ENCODE measurements around the gene C19orf12. TPM values are rescaled to one million over a fixed set of nuclear protein-coding genes. Genes with fewer than 3 reads are reported as not detected.

C19orf12 gene
- total RNA-seq, 1 experiment from 2014 or later = 10.0 TPM

DNA sequence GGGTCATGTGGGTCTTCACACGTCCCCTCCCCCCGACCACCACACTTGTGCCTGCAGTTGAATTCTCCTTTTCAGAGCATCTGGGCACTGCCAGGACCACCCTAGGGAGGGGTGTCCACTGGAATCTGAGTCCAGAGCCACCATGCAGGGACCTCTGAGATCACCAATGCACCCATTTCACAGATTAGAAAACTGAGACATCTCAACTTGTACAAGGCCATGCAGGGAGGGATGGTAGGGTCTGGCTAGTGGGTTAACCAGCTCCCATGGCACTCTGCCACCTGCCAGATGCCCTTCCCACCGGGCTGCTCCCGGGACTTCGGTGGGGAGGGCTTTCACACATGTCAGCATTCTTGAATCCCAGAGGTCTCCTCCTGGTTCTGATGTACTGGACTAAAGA is 44.3 kb upstream of the C19orf12 start (continued):
- TF ChIP-seq, protein P1, sequence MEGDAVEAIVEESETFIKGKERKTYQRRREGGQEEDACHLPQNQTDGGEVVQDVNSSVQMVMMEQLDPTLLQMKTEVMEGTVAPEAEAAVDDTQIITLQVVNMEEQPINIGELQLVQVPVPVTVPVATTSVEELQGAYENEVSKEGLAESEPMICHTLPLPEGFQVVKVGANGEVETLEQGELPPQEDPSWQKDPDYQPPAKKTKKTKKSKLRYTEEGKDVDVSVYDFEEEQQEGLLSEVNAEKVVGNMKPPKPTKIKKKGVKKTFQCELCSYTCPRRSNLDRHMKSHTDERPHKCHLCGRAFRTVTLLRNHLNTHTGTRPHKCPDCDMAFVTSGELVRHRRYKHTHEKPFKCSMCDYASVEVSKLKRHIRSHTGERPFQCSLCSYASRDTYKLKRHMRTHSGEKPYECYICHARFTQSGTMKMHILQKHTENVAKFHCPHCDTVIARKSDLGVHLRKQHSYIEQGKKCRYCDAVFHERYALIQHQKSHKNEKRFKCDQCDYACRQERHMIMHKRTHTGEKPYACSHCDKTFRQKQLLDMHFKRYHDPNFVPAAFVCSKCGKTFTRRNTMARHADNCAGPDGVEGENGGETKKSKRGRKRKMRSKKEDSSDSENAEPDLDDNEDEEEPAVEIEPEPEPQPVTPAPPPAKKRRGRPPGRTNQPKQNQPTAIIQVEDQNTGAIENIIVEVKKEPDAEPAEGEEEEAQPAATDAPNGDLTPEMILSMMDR (IDR thresholded peaks at IDR 0.05 in 2 of 3, conservative IDR thresholded peaks at IDR 0.05 in 1 of 3; ENCODE audit: borderline replicate concordance in 1 of 3, insufficient read depth in 1 of 3, low read depth in 2 of 3, low read length in 2 of 3) = no peak
- TF ChIP-seq SP1 (IDR thresholded peaks at IDR 0.05; ENCODE audit: low read depth) (no peak), CBX3 (IDR thresholded peaks at IDR 0.05; ENCODE audit: low read depth) (no peak), SRF (IDR thresholded peaks at IDR 0.05; ENCODE audit: low read depth) (no peak), EGR1 (IDR thresholded peaks at IDR 0.05; ENCODE audit: low read depth) (no peak), ELF1 (IDR thresholded peaks at IDR 0.05; ENCODE audit: borderline replicate concordance, low read depth) (no peak)

DNA sequence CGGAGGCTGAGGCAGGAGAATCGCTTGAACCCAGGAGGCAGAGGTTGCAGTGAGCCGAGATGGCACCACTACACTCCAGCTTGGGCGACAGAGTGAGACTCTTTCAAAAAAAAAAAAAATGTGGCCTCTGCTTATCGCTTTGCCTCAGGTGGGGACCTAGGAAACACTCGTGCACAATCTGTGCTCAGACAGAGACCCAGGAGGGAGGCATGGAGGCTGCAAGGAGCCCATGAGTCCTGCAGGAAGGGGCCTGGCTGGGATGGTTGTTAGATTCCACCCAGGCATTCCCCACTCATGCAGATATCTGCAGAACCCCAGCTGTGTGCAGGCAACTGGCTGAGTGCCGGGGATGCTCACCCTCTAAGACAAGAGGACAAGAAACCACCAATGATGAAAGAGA is 43.8 kb upstream of the C19orf12 start:
- no peak overlapping the region for H3K27ac ChIP-seq (ENCODE audit: low read depth, low read length)
- DNase-seq (ENCODE audit: low read depth, low spot score) (no peak), ATAC-seq (no peak)
- no peaks in the 10 kb centered on the region for H3K9me3 ChIP-seq (ENCODE audit: control insufficient read depth in 1 of 2, insufficient read depth in 1 of 2, low read depth in 1 of 2, low read length in 2 of 2)
- CTCF ChIA-PET = interaction anchor here (0.7 to 1.3 kb wide), 2 partner anchors 13 to 114 kb away, joined by 3 to 11 read pairs; no protein-coding TSS in a partner anchor
- no peaks in the 10 kb centered on the region for H3K27me3 ChIP-seq (ENCODE audit: insufficient read depth, low read length)
- H3K9me2 ChIP-seq (ENCODE audit: insufficient read depth) = no peaks in the 10 kb centered on the region
- no peaks in the 10 kb centered on the region for H3K79me2 ChIP-seq (ENCODE audit: insufficient read depth, low read length)
- RAD21 ChIA-PET (ENCODE audit: low non-redundant PET in 1 of 2, low total read pairs in 2 of 2, uncharacterized antibody in 2 of 2, unreplicated experiment in 2 of 2) = no interaction called here
- peaks cover 0 to 10% of the 10 kb centered on the region in 2 experiments; a peak in 2 of 4 replicates for H3K4me1 ChIP-seq (ENCODE audit: control insufficient read depth in 1 of 2, insufficient read depth in 2 of 2, low read length in 2 of 2)
- no peaks in the 10 kb centered on the region for H3K36me3 ChIP-seq (ENCODE audit: control insufficient read depth in 1 of 2, insufficient read depth in 2 of 2, low read length in 2 of 2)
- H3K9ac ChIP-seq (ENCODE audit: low read length) = no peak overlapping the region
- H4K20me1 ChIP-seq (ENCODE audit: insufficient read depth) = no peaks in the 10 kb centered on the region
- BruUV-seq (replicated peaks) = no TSS peak
- intact Hi-C loops (cut with micrococcal nuclease) = no loop called here
- H3K4me2 ChIP-seq (ENCODE audit: low read length) = no peak overlapping the region
- H3K4me3 ChIP-seq (replicated peaks in 1 of 2; ENCODE audit: low read depth in 1 of 2, low read length in 2 of 2) = no peak overlapping the region
- TF ChIP-seq SRF (IDR thresholded peaks at IDR 0.05; ENCODE audit: low read depth) = no peak
- TF ChIP-seq POLR2AphosphoS5 (IDR thresholded peaks at IDR 0.05; ENCODE audit: low read depth, low read length) = no peak
- no peak for TF ChIP-seq CEBPB (IDR thresholded peaks at IDR 0.05; ENCODE audit: low read depth)
- TF ChIP-seq, protein P2, sequence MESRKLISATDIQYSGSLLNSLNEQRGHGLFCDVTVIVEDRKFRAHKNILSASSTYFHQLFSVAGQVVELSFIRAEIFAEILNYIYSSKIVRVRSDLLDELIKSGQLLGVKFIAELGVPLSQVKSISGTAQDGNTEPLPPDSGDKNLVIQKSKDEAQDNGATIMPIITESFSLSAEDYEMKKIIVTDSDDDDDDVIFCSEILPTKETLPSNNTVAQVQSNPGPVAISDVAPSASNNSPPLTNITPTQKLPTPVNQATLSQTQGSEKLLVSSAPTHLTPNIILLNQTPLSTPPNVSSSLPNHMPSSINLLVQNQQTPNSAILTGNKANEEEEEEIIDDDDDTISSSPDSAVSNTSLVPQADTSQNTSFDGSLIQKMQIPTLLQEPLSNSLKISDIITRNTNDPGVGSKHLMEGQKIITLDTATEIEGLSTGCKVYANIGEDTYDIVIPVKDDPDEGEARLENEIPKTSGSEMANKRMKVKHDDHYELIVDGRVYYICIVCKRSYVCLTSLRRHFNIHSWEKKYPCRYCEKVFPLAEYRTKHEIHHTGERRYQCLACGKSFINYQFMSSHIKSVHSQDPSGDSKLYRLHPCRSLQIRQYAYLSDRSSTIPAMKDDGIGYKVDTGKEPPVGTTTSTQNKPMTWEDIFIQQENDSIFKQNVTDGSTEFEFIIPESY (IDR thresholded peaks at IDR 0.05; ENCODE audit: extremely low read depth, insufficient replicate concordance, low read length) = no peak
- TF ChIP-seq, protein P3, sequence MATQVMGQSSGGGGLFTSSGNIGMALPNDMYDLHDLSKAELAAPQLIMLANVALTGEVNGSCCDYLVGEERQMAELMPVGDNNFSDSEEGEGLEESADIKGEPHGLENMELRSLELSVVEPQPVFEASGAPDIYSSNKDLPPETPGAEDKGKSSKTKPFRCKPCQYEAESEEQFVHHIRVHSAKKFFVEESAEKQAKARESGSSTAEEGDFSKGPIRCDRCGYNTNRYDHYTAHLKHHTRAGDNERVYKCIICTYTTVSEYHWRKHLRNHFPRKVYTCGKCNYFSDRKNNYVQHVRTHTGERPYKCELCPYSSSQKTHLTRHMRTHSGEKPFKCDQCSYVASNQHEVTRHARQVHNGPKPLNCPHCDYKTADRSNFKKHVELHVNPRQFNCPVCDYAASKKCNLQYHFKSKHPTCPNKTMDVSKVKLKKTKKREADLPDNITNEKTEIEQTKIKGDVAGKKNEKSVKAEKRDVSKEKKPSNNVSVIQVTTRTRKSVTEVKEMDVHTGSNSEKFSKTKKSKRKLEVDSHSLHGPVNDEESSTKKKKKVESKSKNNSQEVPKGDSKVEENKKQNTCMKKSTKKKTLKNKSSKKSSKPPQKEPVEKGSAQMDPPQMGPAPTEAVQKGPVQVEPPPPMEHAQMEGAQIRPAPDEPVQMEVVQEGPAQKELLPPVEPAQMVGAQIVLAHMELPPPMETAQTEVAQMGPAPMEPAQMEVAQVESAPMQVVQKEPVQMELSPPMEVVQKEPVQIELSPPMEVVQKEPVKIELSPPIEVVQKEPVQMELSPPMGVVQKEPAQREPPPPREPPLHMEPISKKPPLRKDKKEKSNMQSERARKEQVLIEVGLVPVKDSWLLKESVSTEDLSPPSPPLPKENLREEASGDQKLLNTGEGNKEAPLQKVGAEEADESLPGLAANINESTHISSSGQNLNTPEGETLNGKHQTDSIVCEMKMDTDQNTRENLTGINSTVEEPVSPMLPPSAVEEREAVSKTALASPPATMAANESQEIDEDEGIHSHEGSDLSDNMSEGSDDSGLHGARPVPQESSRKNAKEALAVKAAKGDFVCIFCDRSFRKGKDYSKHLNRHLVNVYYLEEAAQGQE (IDR thresholded peaks at IDR 0.05; ENCODE audit: low read depth) = no peak
- TF ChIP-seq POLR2A (IDR thresholded peaks at IDR 0.05; ENCODE audit: borderline replicate concordance, extremely low read depth, insufficient read depth, insufficient read length) = no peak
- TF ChIP-seq JUND (IDR thresholded peaks at IDR 0.05) = no peak
- TF ChIP-seq CBX3 (IDR thresholded peaks at IDR 0.05; ENCODE audit: low read depth) = no peak
- no peak for TF ChIP-seq ZNF274 (IDR thresholded peaks at IDR 0.05; ENCODE audit: low read depth, low read length)
- no peak for TF ChIP-seq TCF7L2 (IDR thresholded peaks at IDR 0.05; ENCODE audit: borderline replicate concordance, extremely low read depth, insufficient read depth, insufficient read length)
- no peak for TF ChIP-seq ZFX (IDR thresholded peaks at IDR 0.05)
- no peak for TF ChIP-seq SIN3A (IDR thresholded peaks at IDR 0.05; ENCODE audit: low read depth)
- no peak for TF ChIP-seq ELF1 (IDR thresholded peaks at IDR 0.05; ENCODE audit: borderline replicate concordance, low read depth)
- TF ChIP-seq, protein P4, sequence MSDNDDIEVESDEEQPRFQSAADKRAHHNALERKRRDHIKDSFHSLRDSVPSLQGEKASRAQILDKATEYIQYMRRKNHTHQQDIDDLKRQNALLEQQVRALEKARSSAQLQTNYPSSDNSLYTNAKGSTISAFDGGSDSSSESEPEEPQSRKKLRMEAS (IDR thresholded peaks at IDR 0.05) = no peak
- no peak for TF ChIP-seq EGR1 (IDR thresholded peaks at IDR 0.05; ENCODE audit: low read depth)
- no peak for TF ChIP-seq YY1 (IDR thresholded peaks at IDR 0.05; ENCODE audit: extremely low read depth, insufficient replicate concordance, low read depth, low read length)
- POLR2A ChIA-PET = no interaction called here
- H2AFZ ChIP-seq (ENCODE audit: low read depth, low read length, poor library complexity, severe bottlenecking) = no peak overlapping the region

Measured in HCT116 (cell line).